ENCODE data around the gene IVD. TPM values are rescaled to one million over a fixed set of nuclear protein-coding genes. Genes with fewer than 3 reads are reported as not detected.

The IVD gene
- total and polyA plus RNA-seq, 9 of the 15 experiments (the other 6 are each of a cell fraction or from before 2014, with no cell fraction given), result 0.15 to 4.5 (median 2.4) TPM

DNA sequence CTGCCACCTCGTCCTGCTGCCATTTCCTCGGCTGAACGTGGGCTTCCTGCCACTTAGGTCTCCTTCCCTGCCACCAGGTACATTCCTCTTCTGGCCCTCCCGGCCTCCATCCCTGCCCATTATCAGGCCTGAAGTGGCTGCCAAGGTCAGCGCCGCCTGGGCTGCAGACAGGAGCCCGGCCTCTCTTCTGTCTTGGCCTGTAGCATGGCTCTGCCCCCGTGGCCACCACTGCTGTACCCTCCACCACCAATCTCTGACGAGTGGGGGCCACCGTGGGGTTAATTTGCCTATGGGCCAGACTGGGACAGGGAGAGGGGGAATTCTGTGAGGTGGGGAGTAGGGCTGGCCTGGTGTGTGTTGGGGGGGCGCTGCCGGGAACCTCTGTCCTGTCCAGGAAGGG lies 33.1 kb downstream of the IVD start:
- peak overlapping the region; percentile 81 to 88 for H3K9ac ChIP-seq (ENCODE audit: insufficient read depth in 1 of 2, low read depth in 2 of 2, low read length in 2 of 2)
- no peak for ATAC-seq
- H3K4me1 ChIP-seq (replicated peaks in 1 of 2; ENCODE audit: control insufficient read depth in 2 of 2, insufficient read depth in 2 of 2, low read length in 2 of 2), result peaks cover 57 to 76% of the 10 kb centered on the region in 2 experiments
- peaks cover 52% of the 10 kb centered on the region for H3K79me2 ChIP-seq (ENCODE audit: control insufficient read depth, insufficient read depth, low read length)
- in situ Hi-C loops (cut with MboI) (no loop called here), intact Hi-C loops (cut with micrococcal nuclease) (no loop called here)
- no peaks in the 10 kb centered on the region for H3K27me3 ChIP-seq (ENCODE audit: control insufficient read depth in 2 of 2, insufficient read depth in 2 of 2, low read length in 2 of 2)
- peak overlapping the region; percentile 80; the same call in 1 of the 2 replicates for H3K4me3 ChIP-seq
- no TSS peak for BruUV-seq (replicated peaks)
- no peaks in the 10 kb centered on the region for H3K9me3 ChIP-seq (replicated peaks; ENCODE audit: control insufficient read depth, insufficient read depth, low read depth, low read length)
- TF ChIP-seq ZNF24 (IDR thresholded peaks at IDR 0.05) (no peak), SPI1 (IDR thresholded peaks at IDR 0.05; ENCODE audit: borderline replicate concordance, low read depth, low read length) (no peak), SRSF9 (IDR thresholded peaks at IDR 0.05; ENCODE audit: borderline replicate concordance, low read depth, low read length) (no peak), ZNF407 (IDR thresholded peaks at IDR 0.05; ENCODE audit: low read depth) (no peak), HOXB6 (CRISPR knock-in tag; IDR thresholded peaks at IDR 0.05; ENCODE audit: borderline replicate concordance) (no peak), NR2C2 (CRISPR knock-in tag; IDR thresholded peaks at IDR 0.05) (0 out of 2 replicates have a peak, but pooled peaks have one; percentile 31), NR2C2 (tag; IDR thresholded peaks at IDR 0.05) (no peak)
- FAIRE-seq, result no peak
- DNase-seq (ENCODE audit: extremely low read depth in 1 of 4, low spot score in 3 of 4), result no peak
- ChIA-PET POLR2A (interaction anchor here (0.7 to 8.4 kb wide), 4 partner anchors 9 to 110 kb away, joined by 3 to 89 read pairs (median 10); no protein-coding TSS in a partner anchor), CTCF (ENCODE audit: low intra/inter-chr PET ratio) (no interaction called here)
- H3K36me3 ChIP-seq (ENCODE audit: control insufficient read depth, insufficient read depth, low read length), result peaks cover 9% of the 10 kb centered on the region; the same call in 2 of the 3 replicates
- peaks cover 13% of the 10 kb centered on the region for H4K20me1 ChIP-seq (replicated peaks; ENCODE audit: control insufficient read depth, insufficient read depth, low read length)
- peak overlapping the region; percentile 85; the same call in 1 of the 2 replicates for H2AFZ ChIP-seq (ENCODE audit: low read depth, low read length)
- peak overlapping the region; percentile 85 for H3K4me2 ChIP-seq (ENCODE audit: insufficient read depth, low read length)
- 73% methylated on average over 9 of the region's 12 CpGs for WGBS (ENCODE audit: insufficient coverage, low coverage, missing lambda C conversion rate)
- H3K27ac ChIP-seq (ENCODE audit: extremely low read depth, low read depth, low read length), result peak overlapping the region; percentile 78
- peaks cover 2% of the 10 kb centered on the region for H3K9me1 ChIP-seq (ENCODE audit: control insufficient read depth, insufficient read depth, low read length)
